ENCODE data around the gene ARNT2. TPM values are rescaled to one million over a fixed set of nuclear protein-coding genes. Genes with fewer than 3 reads are reported as not detected.

ARNT2 gene
- total RNA-seq, 1 experiment from 2014 or later: 7.0 TPM

GRCh38 chr15:80536231-80536630 lies 132.0 kb downstream of the ARNT2 start:
- peaks cover 31% of the 10 kb centered on the region for H3K36me3 Mint-ChIP-seq
- no peak for DNase-seq (ENCODE audit: low spot score)
- H3K4me3 Mint-ChIP-seq: no peak overlapping the region
- ATAC-seq: peak; percentile 84
- H3K27ac Mint-ChIP-seq: peak overlapping the region; percentile 86
- peaks cover 37% of the 10 kb centered on the region for H3K9me3 Mint-ChIP-seq
- no peak for TF ChIP-seq ZNF416 (CRISPR knock-in tag; IDR thresholded peaks at IDR 0.05)
- no peak for TF ChIP-seq MAX (CRISPR knock-in tag; IDR thresholded peaks at IDR 0.05)
- TF ChIP-seq SMAD3 (CRISPR knock-in tag; IDR thresholded peaks at IDR 0.05; ENCODE audit: borderline replicate concordance): no peak
- no peak for TF ChIP-seq ZNF263 (CRISPR knock-in tag; IDR thresholded peaks at IDR 0.05; ENCODE audit: low read depth)
- no peak for TF ChIP-seq USF1 (CRISPR knock-in tag; IDR thresholded peaks at IDR 0.05)
- TF ChIP-seq RORB (CRISPR knock-in tag; IDR thresholded peaks at IDR 0.05): no peak
- no peak for TF ChIP-seq ZNF121 (CRISPR knock-in tag; IDR thresholded peaks at IDR 0.05)
- no peak for TF ChIP-seq STAT6 (CRISPR knock-in tag; conservative IDR thresholded peaks at IDR 0.05; ENCODE audit: low read depth)
- H3K27me3 Mint-ChIP-seq (ENCODE audit: low read depth): no peaks in the 10 kb centered on the region; the same call in 1 of the 2 replicates
- ChIA-PET POLR2A (no interaction called here), CTCF (interaction anchor here (0.8 to 1.3 kb wide), 3 partner anchors 31 to 243 kb away, joined by 3 to 6 read pairs (median 3); partner anchors contain the start of gene CEMIP)
- H3K4me1 Mint-ChIP-seq: peaks cover 15% of the 10 kb centered on the region

GRCh38 chr15:80536716-80537115 lies 132.5 kb downstream of the ARNT2 start:
- peak overlapping the region; percentile 47 for H3K27ac Mint-ChIP-seq
- ATAC-seq: no peak
- DNase-seq (ENCODE audit: low spot score): no peak
- no peaks in the 10 kb centered on the region; the same call in 1 of the 2 replicates for H3K27me3 Mint-ChIP-seq (ENCODE audit: low read depth)
- no peak overlapping the region for H3K4me3 Mint-ChIP-seq
- POLR2A ChIA-PET: no interaction called here
- peaks cover 15% of the 10 kb centered on the region for H3K4me1 Mint-ChIP-seq
- CTCF ChIA-PET: interaction anchor here (0.8 to 1.3 kb wide), 3 partner anchors 30 to 243 kb away, joined by 3 to 6 read pairs (median 3); partner anchors contain the start of gene CEMIP
- H3K36me3 Mint-ChIP-seq: peaks cover 31% of the 10 kb centered on the region
- peaks cover 37% of the 10 kb centered on the region for H3K9me3 Mint-ChIP-seq
- TF ChIP-seq GABPB1 (CRISPR knock-in tag; IDR thresholded peaks at IDR 0.05) (no peak), NFATC4 (CRISPR knock-in tag; IDR thresholded peaks at IDR 0.05) (no peak), ERG (CRISPR knock-in tag; IDR thresholded peaks at IDR 0.05) (no peak), NR1H2 (CRISPR knock-in tag; IDR thresholded peaks at IDR 0.05) (no peak), FOXP4 (CRISPR knock-in tag; IDR thresholded peaks at IDR 0.05) (no peak), HMGXB4 (CRISPR knock-in tag; IDR thresholded peaks at IDR 0.05) (no peak), CREM (CRISPR knock-in tag; IDR thresholded peaks at IDR 0.05) (no peak), MXD4 (CRISPR knock-in tag; IDR thresholded peaks at IDR 0.05; ENCODE audit: borderline replicate concordance) (no peak), E2F1 (CRISPR knock-in tag; IDR thresholded peaks at IDR 0.05) (no peak), PRRX2 (CRISPR knock-in tag; IDR thresholded peaks at IDR 0.05) (no peak), ETV6 (CRISPR knock-in tag; IDR thresholded peaks at IDR 0.05) (no peak), SP1 (CRISPR knock-in tag; conservative IDR thresholded peaks at IDR 0.05) (no peak), TEAD1 (CRISPR knock-in tag; IDR thresholded peaks at IDR 0.05) (no peak), HMGA2 (CRISPR knock-in tag; IDR thresholded peaks at IDR 0.05) (no peak), IRF1 (CRISPR knock-in tag; IDR thresholded peaks at IDR 0.05) (no peak), ZNF512 (CRISPR knock-in tag; IDR thresholded peaks at IDR 0.05; ENCODE audit: borderline replicate concordance) (no peak), ZNF396 (CRISPR knock-in tag; IDR thresholded peaks at IDR 0.05; ENCODE audit: borderline replicate concordance) (no peak)
